Activated T-cell treated with anti-CD3 and anti-CD28 coated beads for 4 hours (primary cell): ENCODE measurements around the gene DIO1.
A peak's percentile ranks its signal among the peaks of the same experiment; 100 is the strongest.

Experiments
- DNase-seq: peaks from one replicate; pipeline ENCODE4 v3.0.0-alpha.2; 2020

Gene DIO1

DNA sequence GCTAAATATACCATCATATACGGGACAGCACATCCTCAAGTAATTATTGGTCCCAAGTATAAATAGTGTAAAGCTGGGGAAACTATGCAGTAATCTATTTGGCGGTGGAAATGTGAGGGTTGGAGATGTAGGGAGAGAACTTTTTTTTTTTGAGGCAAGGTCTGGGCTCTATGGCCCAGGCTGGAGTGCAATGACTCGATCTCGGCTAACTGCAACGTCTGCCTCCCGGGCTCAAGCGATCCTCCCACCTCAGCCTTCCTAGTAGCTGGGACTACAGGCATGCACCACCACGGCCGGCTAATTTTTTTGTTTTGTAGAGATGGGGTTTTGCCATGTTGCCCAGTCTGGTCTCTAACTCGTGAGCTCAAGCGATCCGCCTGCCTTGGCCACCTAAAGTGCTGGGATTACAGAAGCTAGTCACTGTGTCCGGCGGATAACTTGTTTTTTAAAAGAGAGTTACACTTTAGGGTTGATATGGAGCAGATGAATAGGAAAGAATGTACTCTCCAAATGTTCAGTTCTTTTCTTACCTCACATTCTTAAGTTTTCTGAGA, 49.6 kb downstream of the DIO1 start:
- no peak for DNase-seq

DNA sequence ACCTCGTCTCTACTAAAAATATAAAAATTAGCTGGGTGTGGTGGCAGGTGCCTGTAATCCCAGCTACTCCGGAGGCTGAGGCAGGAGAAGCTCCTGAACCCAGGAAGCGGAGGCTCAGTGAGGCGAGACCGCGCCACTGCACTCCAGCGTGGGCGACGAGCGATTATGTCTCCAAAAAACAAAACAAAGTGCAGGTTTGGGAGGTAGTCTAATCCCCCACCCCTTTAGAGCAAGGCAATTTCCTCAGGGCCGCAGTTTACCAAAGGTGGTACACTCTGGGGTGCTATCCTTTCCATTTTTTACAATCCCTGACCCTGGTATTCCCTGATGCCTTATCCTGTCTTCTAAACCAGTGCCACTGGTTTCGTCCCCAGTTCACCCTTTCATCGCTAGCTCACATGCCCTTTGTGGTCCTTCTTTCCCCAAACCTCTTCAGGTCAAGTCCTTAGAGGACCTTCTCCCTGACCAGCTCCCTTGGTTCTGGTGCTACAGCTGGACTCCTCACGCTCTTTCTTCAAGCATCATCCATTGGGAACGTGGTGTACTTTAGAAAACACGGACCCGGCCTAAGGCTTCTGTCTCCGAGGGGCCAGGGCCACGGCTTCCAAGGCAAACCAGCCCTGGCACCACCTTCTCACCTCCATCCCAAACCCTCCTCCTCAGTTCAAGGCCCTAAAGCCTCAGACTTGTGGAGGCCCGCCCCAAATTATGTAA, 50.6 kb downstream of the DIO1 start:
- DNase-seq: no peak

DNA sequence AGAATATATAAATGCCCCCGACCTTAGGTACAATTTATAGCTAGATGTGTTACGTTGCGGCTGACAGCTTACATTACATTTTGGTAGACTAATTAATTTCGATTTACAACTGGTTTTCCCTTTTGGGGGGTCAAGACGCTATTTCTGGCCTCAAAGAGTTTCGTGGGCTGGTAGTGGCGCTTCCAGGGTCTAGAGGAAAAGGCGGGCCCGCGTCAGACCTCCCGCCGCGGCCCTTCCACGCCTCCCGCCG, 51.1 kb downstream of the DIO1 start:
- DNase-seq: no peak

DNA sequence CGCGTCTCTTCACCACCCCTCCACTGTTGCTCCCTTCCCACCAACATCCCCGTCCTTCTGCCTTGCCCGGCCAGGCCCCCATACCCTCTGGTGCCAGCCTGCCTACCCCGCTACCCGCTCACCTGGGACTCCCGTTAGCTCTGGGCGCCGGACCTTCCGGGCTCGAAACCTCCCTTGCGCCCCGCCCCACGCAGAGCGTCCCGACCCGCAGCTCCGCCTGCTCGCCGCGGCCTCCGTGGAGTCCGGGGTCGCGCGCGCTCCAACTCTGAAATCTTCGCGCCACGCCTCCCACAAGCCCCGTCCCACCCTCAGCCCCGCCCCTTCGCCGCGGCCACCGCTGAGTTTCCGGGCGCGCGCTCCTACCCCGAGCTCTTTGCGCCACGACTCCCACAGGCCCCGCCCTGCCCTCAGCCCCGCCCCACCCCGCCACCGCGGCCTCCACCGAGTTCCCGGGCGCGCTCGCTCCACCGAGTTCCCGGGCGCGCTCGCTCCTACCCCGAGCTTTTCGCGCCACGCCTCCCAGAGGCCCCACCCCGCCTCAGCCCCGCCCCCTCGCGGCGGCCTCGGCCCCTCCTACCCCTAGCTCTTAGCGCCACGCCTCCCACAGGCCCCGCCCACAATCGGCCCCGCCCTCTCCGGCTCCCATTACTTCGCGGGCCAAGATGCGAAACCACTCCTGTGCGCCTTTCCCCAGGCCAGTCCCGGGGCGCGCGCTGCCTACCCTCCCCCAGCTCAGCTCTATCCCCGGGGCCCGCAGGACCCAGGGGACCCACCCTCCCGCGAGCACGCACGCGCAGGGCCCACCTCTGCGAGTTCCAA, 51.7 kb downstream of the DIO1 start, which contains the start of gene IFT25:
Gene IFT25, minus strand, starts transcription at position 267 of the 819 bp plus-strand sequence. CDS start 5,617 bp downstream, outside the sequence.
- peak; percentile 99 for DNase-seq

DNA sequence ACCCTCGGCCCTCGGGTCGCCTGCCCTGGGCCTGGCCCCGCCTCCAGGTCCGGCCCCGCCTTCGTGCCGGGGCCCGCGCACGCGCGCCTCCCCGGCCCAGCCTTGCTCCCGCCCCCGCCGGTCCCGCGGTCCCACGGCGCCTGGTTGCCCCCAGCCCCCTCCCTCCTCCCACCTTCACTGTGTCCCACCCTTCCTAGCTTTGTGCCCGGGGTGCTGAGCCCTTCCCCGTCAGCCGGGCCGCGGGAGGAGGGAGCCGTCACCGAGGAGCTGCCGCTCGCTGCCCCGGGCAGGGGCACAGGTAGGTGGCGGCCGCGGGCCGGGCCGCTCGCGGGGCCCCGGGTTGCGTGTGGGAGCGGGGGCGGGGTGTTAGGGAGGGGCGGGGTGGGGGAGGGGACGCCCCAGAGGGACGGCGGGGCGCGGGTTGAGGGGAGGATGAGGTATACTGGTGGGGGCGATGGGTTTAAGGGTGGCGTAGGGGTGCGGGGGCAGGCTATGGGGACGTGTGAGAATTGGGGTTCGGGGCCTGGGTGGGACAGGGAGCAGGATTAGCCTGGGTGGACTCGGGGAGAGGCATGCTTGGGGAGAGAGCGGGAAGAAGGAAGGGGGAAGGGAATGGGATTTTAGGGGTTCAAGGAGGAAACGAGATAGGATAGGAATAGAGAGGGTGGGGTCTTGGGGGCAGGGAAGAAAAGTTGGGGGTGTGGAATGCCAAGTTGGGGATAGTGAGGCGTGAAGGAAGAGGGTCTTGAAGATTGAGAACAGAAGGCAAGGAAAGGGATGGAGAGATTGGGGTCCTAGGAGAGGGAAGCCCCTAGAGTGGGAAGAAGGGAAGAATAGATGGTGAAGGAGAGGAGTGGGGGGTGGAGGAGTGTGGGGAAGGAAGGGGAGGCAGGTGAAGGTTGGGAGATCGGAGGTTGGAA, 52.5 kb downstream of the DIO1 start, which contains the start of gene LRRC42:
Gene LRRC42, plus strand, starts transcription at position 99 of the 920 bp plus-strand sequence. CDS start 5,650 bp downstream, outside the sequence.
- no peak for DNase-seq

DNA sequence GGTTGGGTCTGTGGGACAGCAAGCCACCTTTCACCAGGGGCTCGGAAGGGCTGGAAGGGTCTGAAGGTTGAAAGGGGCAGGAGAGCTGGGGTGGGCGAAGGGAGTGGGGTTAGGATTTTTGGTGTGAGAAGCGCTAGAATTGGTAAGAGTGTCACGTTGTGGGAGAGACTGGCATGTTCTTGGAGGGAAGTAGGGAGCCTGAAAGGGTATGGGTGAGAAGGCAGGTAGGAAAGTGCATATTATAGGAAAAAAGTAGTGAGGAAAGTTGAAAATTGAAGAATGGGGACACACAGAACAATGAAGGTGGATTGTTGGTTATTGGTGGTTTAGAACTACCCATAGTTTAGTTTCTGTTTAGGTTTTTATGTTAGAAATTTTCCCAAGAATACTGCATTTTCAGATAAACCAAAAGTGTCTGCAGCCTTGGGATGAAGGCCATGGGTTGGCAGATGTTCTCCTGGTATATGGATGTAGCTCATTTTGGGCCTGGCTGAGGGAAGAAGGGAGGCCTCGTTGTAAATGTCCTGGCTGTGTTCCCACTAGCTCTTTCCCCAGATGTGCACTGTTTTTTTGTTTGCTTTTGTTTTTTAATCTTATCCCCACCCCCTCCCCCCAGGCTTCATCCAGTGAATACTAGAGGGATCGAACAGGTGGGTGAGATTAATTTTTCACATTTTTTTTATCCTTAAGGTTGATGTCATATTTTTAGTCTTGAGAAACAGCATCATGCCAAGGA, 53.4 kb downstream of the DIO1 start:
- no peak for DNase-seq

DNA sequence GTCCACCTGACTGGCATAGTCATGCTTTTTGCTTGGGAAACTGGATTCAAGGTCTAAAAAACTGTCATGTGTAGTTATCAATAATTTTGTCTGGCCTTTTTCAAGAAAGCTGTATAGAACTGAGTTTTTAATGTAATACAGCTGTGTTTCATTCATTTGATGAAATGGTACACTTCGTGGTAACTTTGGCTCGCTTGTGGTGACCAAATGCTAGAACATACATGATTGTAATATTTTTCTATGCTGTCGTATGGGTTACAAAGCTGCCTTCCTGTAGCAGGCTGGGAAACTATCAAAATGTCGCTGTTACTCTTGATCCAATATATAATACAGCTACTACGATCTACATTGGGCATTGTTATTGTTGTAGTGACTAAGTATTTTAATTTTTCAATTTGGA, 54.3 kb downstream of the DIO1 start:
- no peak for DNase-seq

DNA sequence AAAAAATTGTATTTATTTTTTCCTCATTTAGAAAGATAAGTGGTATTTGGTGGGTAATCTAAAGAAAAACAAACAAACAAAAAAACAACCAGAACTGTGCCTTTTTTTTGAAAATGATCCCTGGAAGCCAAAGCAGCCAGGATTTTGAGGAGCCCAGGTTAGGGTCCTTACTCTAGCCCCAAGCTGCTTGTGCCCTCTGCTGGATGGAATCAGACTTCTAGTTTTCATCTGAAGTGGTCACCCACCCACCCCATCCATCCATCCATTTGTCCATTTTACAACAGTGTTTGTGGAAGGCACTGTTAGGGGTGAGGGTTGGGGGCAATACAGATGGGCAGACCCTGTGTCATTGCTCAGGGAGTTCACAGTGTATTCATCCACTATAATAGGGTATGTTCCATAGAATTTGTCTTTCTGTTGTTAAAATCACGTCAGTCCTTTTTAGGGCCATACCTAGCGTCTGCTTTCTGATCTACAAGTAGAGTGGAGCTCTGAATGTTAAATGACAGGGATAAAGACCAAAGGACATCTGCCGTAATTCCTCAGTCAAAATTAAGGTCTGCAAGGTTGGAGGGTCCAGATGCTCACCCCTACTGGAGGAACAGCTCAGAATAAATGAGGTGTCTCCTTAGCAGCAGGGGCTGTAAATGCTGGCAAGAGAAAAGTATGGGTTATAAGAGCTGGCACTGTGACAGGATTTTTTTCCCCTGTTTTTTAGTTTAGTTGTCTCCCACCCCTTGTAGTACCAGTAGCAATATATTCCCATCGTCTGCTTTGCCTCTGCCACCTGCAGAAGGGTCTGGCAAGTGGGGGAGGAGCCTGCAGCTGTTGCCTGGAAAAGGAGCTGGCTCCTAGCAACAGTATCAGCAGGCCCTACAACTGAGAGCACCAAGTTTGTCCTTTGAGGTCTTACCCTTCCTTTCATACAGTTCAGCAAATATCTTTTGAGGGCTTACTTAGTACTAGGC, 55.3 kb downstream of the DIO1 start:
- DNase-seq: no peak

DNA sequence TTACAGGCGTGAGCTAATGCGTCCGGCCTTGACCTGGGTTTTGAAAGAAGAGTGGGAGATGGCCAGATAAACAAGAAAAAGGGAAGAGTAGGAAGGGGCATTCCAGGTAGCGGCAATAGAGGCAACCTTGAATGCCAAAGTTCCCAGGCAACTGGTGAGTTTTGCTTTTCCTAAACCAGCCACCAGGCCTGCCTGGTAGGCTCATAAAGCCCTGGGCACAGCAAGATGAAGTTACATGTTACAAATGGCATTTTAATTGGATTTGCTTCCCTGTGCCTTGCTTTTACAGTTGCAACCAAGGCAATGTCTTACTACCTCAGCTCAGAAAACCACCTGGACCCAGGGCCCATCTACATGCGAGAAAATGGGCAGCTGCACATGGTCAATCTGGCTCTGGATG, 57.7 kb downstream of the DIO1 start:
- DNase-seq: no peak

DNA sequence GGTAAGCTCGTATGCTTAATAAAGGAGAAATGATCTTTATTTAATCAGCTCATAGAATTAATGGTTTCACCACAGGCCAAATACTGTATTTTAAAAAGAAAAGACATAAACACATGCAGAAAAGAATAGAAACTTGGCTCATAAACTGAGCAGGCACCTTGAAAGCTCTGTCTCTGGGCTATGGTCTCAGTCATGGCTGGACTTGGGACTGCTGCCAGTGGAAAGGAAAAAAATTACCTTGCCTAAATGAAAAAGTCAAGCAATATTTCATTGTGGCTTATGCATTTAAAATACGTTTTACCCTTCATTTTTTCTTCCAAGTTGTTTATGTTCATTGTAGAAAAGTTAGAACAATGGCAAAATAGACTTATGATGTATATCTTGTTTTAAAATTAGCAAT, 60.1 kb downstream of the DIO1 start:
- no peak for DNase-seq

DNA sequence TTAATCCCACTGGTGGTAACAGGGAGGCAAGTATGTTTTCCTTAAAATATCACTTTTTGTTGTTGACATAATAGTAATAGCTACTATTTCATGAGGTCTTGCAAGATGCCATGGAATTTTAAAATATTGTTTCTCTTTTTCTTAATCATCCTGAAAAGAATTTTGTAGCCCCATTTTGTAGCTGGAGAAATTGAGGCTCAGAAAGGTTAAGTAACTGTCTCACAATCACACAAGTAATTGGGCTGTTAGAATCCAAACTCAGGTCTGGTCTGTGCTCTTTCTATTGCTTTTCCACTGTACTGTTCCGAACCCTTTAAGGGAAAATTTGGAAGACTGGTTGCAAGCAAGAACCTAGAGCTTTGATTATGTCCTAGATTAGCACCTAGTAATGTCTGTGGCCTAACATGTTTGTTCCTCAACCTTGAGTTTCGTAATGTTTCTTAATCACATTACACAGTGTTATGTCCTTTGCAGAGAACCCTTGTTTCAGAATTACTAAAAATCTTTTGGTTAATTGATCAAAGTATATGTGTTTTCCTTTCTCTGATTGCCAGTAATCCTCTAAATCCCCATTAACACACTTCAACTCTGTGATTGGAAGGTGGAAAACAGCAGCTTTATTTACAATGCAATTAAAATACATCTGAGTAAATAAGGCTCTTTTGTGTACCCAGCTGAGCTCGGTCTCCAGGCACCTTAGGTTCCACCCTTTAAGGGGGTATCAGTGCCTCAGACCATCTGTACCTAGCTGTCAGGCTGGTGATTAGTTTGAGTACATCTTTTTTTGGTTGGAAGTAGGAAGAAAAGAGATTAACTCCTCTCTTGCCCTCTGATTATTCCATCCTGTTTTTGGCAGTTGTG, 62.6 kb downstream of the DIO1 start:
- DNase-seq: no peak

DNA sequence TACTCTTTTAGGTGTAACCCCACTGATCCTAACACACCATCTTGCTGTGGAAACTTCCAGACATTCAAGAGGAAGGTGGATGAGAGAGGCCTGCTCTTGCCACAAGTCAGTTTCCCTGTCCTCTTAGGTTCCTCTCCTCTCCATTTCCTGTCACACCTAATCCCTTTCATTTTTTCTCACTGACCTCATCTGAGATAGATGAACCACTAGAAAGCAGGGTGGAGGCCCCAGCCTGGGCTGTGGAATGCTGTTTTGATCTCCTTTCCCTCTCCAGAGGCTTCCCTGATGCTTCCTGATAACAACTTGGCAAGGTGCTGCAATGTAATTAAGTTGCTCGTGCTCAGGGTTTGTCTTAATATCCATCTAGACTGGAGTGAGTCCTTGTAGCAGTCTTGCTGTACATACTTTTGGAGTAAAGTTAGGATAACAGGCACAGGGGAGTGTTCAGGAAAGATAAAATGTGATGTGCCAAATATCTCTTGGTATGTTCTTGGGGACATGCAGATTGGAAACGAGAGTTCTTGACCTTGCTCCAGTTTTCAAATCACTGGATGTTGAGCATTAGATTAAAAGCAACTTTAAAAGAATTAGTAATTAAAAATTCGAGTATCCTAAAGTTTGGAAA, 63.3 kb downstream of the DIO1 start:
- DNase-seq: no peak

DNA sequence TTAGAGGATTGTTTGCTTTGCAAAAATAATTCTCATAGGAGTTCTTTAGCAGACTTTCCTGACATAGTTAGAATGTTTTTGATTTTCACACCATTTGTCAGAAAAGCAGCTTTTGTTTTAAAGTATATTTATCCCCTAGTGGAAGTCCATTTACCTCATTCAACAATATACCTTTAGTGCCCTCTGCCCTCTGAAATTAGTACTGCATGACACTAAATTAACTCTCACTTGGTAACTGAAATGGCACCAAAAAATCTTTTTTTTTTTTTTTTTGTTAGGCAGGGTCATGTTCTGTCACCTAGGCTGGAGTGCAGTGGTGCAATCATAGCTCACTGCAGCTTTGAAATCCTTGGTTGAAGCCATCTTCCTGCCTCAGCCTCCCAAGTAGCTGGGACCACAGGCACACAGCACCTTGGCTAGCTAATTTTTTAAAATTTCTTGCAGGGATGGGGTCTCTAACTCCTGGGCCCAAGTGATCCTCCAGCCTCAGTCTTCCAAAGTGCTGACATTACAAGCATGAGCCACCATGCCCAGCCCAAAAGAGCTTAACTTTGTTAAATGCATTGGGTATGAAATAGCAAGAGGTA, 65.8 kb downstream of the DIO1 start:
- no peak for DNase-seq
